GM20000 (cell line): ENCODE measurements around the gene RCC1.

ENCODE experiments used
- DNase-seq: peaks from one replicate; pipeline ENCODE4 v3.0.0; 2012; ENCODE audit warnings: low spot score
- CTCF ChIP-seq: IDR thresholded peaks from 2 replicates; pipeline ENCODE4 v1.5.1; 2012; ENCODE audit warnings: mild to moderate bottlenecking, control low read depth; ENCODE audit errors: extremely low read depth, missing control alignments

RCC1 gene

GRCh38 chr1:28506907-28507246, 1.0 kb downstream of the RCC1 start:
- no peak for TF ChIP-seq CTCF
- no peak for DNase-seq

- DNase-seq: no peak
- no peak for TF ChIP-seq CTCF
Measured at GRCh38 chr1:28507247-28507645, 1.4 kb downstream of the RCC1 start.

DNA sequence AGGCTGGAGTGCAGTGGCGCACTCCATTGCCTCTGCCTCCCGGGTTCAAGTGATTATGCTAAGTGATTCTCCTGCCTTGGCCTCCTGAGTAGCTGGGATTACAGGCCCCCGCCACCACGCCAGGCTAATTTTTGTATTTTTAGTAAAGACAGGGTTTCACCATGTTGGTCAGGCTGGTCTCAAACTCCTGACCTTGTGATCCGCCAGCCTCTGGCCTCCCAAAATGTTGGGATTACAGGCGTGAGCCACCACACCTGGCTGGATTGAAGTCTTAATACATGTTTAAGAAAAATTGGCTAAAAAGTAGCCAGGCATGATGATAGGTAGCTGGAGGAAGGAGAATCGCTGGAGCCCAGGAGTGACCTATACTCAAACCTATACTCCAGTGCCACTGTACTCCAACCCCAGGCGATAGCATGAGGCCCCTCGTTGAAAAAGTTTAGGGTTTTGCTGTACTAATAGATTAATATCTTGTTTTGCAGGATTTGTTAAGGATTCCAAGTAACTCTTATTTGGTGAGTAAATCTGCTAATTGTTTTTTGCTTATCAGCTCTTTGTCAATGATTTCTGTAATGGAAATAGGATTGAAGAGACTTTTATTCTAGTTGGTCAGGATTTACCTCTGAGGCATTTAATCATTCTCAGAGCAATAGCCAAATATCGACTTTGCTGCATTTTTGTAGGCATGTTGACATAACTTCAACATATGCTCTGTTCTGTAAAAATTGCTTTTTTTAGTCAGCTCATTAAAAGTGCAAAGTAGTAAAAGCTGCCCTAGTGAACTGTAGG, 2.0 kb downstream of the RCC1 start:
- no peak for TF ChIP-seq CTCF
- DNase-seq: no peak

DNA sequence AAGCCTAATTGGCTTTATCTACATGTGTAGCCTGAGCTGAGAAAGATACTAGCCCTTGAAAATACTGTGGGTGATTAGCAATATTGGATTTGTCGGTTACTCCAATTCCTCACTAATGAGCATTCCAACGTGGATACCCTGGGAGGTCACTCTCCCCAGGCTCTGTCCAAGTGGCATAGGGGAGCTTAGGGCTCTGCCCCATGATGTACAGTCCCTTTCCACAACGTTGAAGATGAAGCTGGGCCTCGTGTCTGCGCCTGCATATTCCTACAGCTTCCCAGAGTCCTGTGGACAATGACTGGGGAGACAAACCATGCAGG, 2.6 kb downstream of the RCC1 start:
- no peak for DNase-seq
- no peak for TF ChIP-seq CTCF

DNA sequence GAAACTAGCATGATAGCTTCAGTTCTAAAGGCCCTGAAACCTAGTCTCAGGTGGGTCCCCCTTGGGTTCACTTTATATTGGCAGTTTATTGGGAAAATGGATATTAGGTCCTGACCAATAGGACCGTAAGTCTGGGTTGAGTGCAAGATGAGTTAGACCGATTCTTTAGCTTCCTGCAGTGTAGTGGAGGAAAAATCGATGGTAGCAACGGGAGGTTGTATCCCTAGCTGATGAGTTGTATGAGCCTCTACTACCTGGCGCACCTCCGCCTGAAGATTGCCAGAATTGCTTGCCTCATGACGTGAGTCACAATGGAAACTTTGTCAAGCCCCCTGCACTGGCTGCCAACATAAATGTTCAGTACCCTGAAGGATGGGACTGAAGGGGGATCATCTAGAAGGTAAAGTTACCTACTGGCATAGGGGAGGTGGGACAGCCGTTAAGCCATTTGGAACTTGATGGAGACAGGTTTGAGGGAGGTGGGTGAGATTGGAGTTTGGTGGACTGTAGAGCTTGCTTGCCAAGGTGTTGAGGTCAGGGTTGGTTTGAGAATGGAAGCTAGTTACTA, 3.9 kb downstream of the RCC1 start:
- DNase-seq: no peak
- TF ChIP-seq CTCF: no peak

DNA sequence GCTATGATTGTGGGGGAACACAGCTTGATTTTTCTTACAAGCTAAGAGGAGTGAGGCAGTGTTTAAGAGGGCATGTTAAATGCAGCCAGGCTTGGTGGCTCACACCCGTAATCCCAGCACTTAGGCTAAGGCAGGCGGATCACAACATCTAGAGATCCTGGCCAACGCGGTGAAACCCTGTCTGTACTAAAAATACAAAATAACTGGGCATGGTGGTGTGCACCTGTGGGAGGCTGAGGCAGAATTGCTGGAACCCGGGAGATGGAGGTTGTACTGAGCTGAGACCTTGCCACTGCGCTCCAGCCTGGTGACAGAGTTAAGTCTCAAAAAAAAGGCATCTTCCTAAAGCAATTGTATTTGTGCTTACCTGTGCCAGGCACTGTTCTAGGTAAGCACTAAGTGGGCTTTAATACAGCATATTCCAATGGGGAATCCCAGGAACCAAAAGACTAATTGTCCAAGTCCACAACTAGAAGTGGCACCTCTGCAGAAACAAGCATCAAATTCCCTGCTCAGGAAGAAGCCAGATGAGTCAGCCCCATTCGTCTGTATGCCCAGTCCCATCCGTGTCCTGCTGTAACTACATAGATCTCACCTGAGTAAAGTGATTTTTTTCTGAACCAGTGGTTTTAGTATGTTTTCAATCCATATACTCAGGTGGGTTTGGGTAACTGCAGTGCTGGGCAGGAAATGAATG, 4.6 kb downstream of the RCC1 start:
- TF ChIP-seq CTCF: no peak
- no peak for DNase-seq

GRCh38 chr1:28510970-28511440, 5.2 kb downstream of the RCC1 start:
- no peak for TF ChIP-seq CTCF

More at GRCh38 chr1:28510970-28511440, 5.2 kb downstream of the RCC1 start:
- no peak for DNase-seq
